Measurements from ENCODE around the gene SPATA6.

SPATA6 gene

DNA sequence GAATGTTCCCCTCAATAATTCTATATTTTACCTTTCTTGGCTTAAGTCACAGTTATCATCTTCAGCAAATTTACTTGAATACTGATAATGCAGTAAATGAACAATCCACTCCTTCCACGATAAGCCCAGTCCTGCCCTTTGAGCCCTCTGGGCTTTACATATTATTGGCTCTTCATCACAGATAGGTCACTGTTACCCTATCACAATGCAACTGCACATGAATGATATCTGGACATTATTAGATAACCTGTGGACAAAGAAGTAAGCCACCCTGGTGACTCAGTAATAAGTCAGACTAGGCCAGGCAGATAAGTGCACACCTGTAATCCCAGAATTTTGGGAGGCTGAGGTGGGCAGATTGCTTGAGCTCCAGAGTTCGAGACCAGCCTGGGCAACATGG is 69.4 kb downstream of the SPATA6 start:
- no peaks in the 10 kb centered on the region for H3K36me3 ChIP-seq (ENCODE audit: control insufficient read depth, insufficient read depth, low read length)

DNA sequence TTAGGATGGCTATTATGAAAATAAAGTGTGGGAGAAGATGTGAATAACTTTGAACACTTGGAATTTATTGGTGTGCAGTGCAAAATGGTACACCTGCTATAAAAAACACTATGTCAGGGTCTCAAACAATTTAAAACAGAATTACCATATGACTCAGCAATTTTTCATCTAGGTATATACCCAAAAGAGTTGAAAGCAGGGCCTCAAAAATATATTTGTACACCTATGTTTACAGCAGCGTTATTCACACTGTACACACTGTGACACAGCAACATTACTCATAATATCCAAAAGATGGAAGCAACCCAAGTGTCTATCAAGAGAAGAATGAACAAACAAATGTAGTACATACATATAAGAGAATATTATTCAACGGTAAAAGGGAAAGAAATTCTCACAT is 75.8 kb downstream of the SPATA6 start:
- no peak overlapping the region for H3K9ac ChIP-seq (ENCODE audit: low read length)
- H3K4me3 ChIP-seq (ENCODE audit: low read length), result no peak overlapping the region
- H3K9me3 ChIP-seq (ENCODE audit: control insufficient read depth, low read length), result no peaks in the 10 kb centered on the region
- no peaks in the 10 kb centered on the region for H3K27me3 ChIP-seq (ENCODE audit: control insufficient read depth, insufficient read depth, low read length)
- H3K4me1 ChIP-seq (ENCODE audit: control insufficient read depth, insufficient read depth, low read length), result no peaks in the 10 kb centered on the region
- no peaks in the 10 kb centered on the region for H3K36me3 ChIP-seq (ENCODE audit: control insufficient read depth, insufficient read depth, low read length)

More for the DNA sequence above, 69.4 kb downstream of the SPATA6 start:
- H3K9ac ChIP-seq (ENCODE audit: low read length), result no peak overlapping the region
- no peaks in the 10 kb centered on the region for H3K27me3 ChIP-seq (ENCODE audit: control insufficient read depth, insufficient read depth, low read length)
- no peak overlapping the region for H3K4me3 ChIP-seq (ENCODE audit: low read length)
- H3K9me3 ChIP-seq (ENCODE audit: control insufficient read depth, low read length), result no peaks in the 10 kb centered on the region
- peaks cover 13% of the 10 kb centered on the region for H3K4me1 ChIP-seq (ENCODE audit: control insufficient read depth, insufficient read depth, low read length)

DNA sequence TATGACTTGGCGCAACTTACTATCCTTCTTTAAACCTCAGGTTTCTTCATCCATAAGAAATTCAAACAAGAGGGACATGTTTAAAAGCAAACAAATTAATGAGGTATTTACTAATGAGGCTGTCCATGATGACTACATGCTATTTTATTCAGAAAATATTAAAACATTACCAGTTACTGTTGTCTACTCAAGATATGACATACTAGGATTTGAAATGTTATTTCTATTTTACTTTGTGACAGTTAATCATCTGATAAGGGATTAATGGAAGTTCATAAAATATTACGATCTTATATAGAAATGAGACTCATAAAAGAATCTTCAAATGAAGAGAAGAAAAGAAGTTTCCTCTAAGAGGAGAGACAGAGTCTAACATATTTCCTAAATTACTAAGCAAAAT is 80.1 kb downstream of the SPATA6 start:
- Histone ChIP-seq H3K9ac (ENCODE audit: low read length) (no peak overlapping the region), H3K27me3 (ENCODE audit: control insufficient read depth, insufficient read depth, low read length) (no peaks in the 10 kb centered on the region), H3K4me1 (ENCODE audit: control insufficient read depth, insufficient read depth, low read length) (no peaks in the 10 kb centered on the region), H3K9me3 (ENCODE audit: control insufficient read depth, low read length) (no peaks in the 10 kb centered on the region), H3K4me3 (ENCODE audit: low read length) (no peak overlapping the region), H3K36me3 (ENCODE audit: control insufficient read depth, insufficient read depth, low read length) (no peaks in the 10 kb centered on the region)

DNA sequence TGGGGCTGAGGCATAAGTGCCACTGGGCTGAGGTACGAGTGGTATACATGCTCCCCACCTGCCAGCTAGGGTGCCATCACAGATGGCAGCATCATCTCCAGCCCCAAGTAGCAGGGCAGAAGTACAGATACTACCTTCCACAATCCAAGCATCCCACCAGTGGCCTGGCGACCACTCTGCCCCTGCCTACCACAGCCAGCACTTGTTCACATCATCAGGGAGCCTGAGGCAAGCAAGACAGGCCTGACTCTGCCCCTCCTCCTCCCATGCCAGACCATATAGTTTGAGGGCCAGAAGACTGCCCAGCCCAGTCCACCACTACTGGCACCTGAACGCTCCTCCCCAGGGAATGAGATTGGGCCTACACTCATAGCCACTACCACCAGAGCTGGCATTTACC is 84.6 kb downstream of the SPATA6 start:
- no peak overlapping the region for H3K9ac ChIP-seq (ENCODE audit: low read length)
- H3K4me3 ChIP-seq (ENCODE audit: low read length), result no peak overlapping the region
- no peaks in the 10 kb centered on the region for H3K27me3 ChIP-seq (ENCODE audit: control insufficient read depth, insufficient read depth, low read length)
- no peaks in the 10 kb centered on the region for H3K4me1 ChIP-seq (ENCODE audit: control insufficient read depth, insufficient read depth, low read length)
- no peaks in the 10 kb centered on the region for H3K9me3 ChIP-seq (ENCODE audit: control insufficient read depth, low read length)
- no peaks in the 10 kb centered on the region for H3K36me3 ChIP-seq (ENCODE audit: control insufficient read depth, insufficient read depth, low read length)

DNA sequence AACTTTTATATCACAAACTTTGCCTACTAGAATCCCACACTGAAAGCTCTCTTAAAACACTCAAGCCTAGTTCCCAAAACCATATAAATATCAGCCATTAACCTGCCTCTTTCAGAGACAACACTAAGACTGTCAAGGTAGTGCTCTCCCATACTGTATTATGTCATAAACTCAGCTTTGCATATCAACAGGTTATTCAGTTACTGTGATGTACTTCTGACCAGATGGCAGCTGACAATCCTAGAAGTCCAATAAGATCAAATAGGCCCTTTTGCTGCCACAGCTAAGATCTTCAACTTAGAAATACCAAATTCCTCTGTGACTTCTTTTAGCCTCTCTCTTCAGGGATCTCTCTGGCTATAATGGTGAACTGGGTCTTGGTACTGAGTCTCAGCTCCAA is 97.2 kb downstream of the SPATA6 start:
- Histone ChIP-seq H3K27me3 (ENCODE audit: control insufficient read depth, insufficient read depth, low read length) (no peaks in the 10 kb centered on the region), H3K36me3 (ENCODE audit: control insufficient read depth, insufficient read depth, low read length) (peaks cover 5% of the 10 kb centered on the region), H3K4me1 (ENCODE audit: control insufficient read depth, insufficient read depth, low read length) (no peaks in the 10 kb centered on the region), H3K9me3 (ENCODE audit: control insufficient read depth, low read length) (no peaks in the 10 kb centered on the region), H3K4me3 (ENCODE audit: low read length) (no peak overlapping the region), H3K9ac (ENCODE audit: low read length) (no peak overlapping the region)

DNA sequence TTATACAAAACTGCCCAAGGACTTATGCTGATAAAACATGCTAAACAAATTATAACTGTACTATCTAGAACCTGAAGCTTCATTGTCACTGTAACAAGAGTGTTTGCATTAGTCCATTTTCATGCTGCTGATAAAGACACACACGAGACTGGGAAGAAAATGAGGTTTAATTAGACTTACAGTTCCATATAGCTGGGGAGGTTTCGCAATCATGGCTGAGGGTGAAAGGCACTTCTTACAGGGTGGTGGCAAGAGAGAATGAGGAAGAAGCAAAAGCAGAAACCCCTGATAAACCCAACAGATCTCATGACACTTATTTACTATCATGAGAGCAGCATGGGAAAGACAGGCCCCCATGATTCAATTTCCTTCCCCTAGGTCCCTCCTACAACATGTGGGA is 100.4 kb downstream of the SPATA6 start:
- Histone ChIP-seq H3K36me3 (ENCODE audit: control insufficient read depth, insufficient read depth, low read length) (no peaks in the 10 kb centered on the region), H3K9me3 (ENCODE audit: control insufficient read depth, low read length) (no peaks in the 10 kb centered on the region), H3K4me3 (ENCODE audit: low read length) (no peak overlapping the region), H3K27me3 (ENCODE audit: control insufficient read depth, insufficient read depth, low read length) (no peaks in the 10 kb centered on the region), H3K9ac (ENCODE audit: low read length) (no peak overlapping the region), H3K4me1 (ENCODE audit: control insufficient read depth, insufficient read depth, low read length) (no peaks in the 10 kb centered on the region)

DNA sequence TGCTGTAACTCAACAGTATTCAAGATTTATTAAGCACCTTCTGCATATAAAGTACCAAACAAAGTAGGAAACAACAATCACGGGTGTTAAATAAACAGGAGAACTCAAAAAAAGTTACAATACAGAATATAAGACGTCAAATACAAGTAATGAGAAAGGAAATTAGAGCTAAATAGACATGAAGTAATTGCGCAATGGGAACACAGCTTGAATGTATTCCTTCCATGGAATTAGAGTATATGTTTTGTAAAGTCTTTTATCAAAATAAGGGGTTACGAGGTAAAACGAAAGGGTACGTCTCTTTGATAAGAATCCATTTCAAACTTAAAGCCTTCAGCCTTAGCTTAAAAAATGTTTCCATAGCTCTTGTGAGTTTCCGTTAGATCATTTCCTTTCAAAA is 109.1 kb downstream of the SPATA6 start:
- H3K27me3 ChIP-seq (ENCODE audit: control insufficient read depth, insufficient read depth, low read length), result no peaks in the 10 kb centered on the region
- no peaks in the 10 kb centered on the region for H3K9me3 ChIP-seq (ENCODE audit: control insufficient read depth, low read length)
- H3K9ac ChIP-seq (ENCODE audit: low read length), result no peak overlapping the region

DNA sequence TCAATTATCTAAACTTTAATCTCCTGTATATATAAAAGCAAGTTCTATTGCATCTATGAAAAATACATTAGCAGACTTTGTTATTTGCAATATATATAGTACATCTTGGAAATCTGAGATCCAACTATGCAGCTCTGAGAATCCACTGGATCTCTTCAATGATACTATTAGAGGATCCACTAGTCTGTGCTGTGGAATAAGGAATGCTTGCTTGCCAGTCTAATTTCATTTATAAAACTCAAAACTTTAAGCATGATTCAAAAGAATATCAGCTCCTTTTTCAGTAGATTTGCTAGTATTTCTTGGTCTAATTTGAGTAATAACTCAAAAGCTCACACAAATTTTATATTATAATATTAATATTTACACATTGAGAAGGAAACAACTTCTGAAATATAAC is 115.1 kb downstream of the SPATA6 start:
- H3K9ac ChIP-seq (ENCODE audit: low read length), result no peak overlapping the region
- no peaks in the 10 kb centered on the region for H3K27me3 ChIP-seq (ENCODE audit: control insufficient read depth, insufficient read depth, low read length)
- H3K4me1 ChIP-seq (ENCODE audit: control insufficient read depth, insufficient read depth, low read length), result no peaks in the 10 kb centered on the region
- no peaks in the 10 kb centered on the region for H3K36me3 ChIP-seq (ENCODE audit: control insufficient read depth, insufficient read depth, low read length)
- H3K9me3 ChIP-seq (ENCODE audit: control insufficient read depth, low read length), result no peaks in the 10 kb centered on the region
- H3K4me3 ChIP-seq (ENCODE audit: low read length), result no peak overlapping the region

More for the DNA sequence above, 109.1 kb downstream of the SPATA6 start:
- H3K36me3 ChIP-seq (ENCODE audit: control insufficient read depth, insufficient read depth, low read length), result no peaks in the 10 kb centered on the region
- no peak overlapping the region for H3K4me3 ChIP-seq (ENCODE audit: low read length)
- no peaks in the 10 kb centered on the region for H3K4me1 ChIP-seq (ENCODE audit: control insufficient read depth, insufficient read depth, low read length)

DNA sequence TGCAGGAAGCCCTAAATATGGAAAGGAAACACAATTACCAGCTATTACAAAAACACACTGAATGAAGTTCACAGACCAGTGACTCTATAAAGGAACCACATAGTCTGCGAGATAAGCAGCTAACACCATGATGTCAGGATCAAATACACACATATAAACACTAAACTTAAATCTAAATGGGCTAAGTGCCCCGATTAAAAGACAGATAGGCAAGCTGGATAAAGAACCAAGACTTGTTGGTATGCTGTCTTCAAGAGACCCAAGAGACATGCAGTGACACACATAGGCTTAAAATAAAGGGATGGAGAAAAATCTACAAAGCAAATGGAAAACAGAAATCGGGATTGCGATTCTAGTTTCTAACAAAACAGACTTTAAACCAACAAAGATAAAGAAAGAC is 127.6 kb downstream of the SPATA6 start:
- Histone ChIP-seq H3K27me3 (ENCODE audit: control insufficient read depth, insufficient read depth, low read length) (no peaks in the 10 kb centered on the region), H3K4me1 (ENCODE audit: control insufficient read depth, insufficient read depth, low read length) (no peaks in the 10 kb centered on the region), H3K9me3 (ENCODE audit: control insufficient read depth, low read length) (no peaks in the 10 kb centered on the region), H3K4me3 (ENCODE audit: low read length) (no peak overlapping the region), H3K9ac (ENCODE audit: low read length) (no peak overlapping the region), H3K36me3 (ENCODE audit: control insufficient read depth, insufficient read depth, low read length) (no peaks in the 10 kb centered on the region)

DNA sequence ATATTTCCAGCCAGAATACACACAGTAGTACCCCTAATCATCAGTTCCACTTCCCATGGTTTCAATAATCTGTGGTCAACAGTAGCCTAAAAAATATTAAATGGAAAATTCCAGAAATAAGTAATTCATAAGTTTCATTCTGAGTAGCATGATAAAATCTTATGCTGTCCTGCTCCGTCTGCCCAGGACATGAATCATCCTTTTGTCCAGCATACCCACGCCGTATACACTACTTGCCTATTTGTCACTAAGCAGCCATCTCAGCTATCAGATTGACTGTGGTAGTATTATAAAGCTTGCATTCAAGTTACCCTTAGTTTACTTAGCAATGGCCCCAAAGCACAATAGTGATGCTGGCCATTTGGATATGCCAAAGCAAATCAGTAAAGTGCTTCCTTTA is 130.8 kb downstream of the SPATA6 start:
- Histone ChIP-seq H3K4me3 (ENCODE audit: low read length) (no peak overlapping the region), H3K27me3 (ENCODE audit: control insufficient read depth, insufficient read depth, low read length) (no peaks in the 10 kb centered on the region), H3K9ac (ENCODE audit: low read length) (no peak overlapping the region), H3K4me1 (ENCODE audit: control insufficient read depth, insufficient read depth, low read length) (no peaks in the 10 kb centered on the region), H3K36me3 (ENCODE audit: control insufficient read depth, insufficient read depth, low read length) (no peaks in the 10 kb centered on the region), H3K9me3 (ENCODE audit: control insufficient read depth, low read length) (no peaks in the 10 kb centered on the region)

DNA sequence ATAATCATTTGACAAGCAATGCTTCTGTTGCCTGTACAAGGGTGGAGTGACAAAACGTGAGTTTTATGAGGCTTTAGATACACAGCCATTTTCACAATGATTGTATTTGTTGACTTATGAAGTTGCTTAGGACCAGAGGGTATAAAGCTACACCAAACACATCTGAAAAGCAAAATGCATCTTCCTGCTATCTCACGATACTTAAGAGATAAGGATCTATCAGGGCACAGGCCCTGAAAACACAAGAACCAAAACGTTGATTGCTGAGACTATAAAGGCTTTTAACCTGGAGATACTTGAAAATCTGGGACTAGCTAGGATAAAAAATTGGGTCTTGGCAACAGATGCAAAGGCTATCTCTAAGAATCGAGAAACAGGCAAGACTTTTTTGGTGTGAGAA is 133.7 kb downstream of the SPATA6 start:
- H3K36me3 ChIP-seq (ENCODE audit: control insufficient read depth, insufficient read depth, low read length), result no peaks in the 10 kb centered on the region
- H3K4me1 ChIP-seq (ENCODE audit: control insufficient read depth, insufficient read depth, low read length), result no peaks in the 10 kb centered on the region
- H3K9me3 ChIP-seq (ENCODE audit: control insufficient read depth, low read length), result no peaks in the 10 kb centered on the region
- H3K9ac ChIP-seq (ENCODE audit: low read length), result no peak overlapping the region
- no peaks in the 10 kb centered on the region for H3K27me3 ChIP-seq (ENCODE audit: control insufficient read depth, insufficient read depth, low read length)
- no peak overlapping the region for H3K4me3 ChIP-seq (ENCODE audit: low read length)

DNA sequence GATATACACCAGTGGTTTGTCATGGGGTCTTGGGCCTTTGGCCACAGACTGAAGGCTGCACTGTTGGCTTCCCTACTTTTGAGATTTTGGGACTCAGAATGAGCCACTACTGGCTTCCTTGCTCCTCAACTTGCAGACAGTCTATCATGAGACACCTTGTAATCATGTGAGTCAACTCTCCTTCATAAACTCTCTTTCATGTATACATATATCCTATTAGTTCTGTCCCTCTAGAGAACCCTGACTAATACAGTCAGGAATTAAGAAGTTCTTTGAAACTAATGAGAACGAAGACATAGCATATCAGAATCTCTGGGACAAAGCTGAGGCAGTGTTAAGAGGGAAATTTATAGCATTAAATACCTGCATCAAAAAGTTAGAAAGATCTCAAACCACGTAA is 138.7 kb downstream of the SPATA6 start:
- no peaks in the 10 kb centered on the region for H3K27me3 ChIP-seq (ENCODE audit: control insufficient read depth, insufficient read depth, low read length)
- H3K4me3 ChIP-seq (ENCODE audit: low read length), result no peak overlapping the region
- H3K4me1 ChIP-seq (ENCODE audit: control insufficient read depth, insufficient read depth, low read length), result no peaks in the 10 kb centered on the region
- H3K9me3 ChIP-seq (ENCODE audit: control insufficient read depth, low read length), result no peaks in the 10 kb centered on the region
- H3K9ac ChIP-seq (ENCODE audit: low read length), result no peak overlapping the region
- no peaks in the 10 kb centered on the region for H3K36me3 ChIP-seq (ENCODE audit: control insufficient read depth, insufficient read depth, low read length)

DNA sequence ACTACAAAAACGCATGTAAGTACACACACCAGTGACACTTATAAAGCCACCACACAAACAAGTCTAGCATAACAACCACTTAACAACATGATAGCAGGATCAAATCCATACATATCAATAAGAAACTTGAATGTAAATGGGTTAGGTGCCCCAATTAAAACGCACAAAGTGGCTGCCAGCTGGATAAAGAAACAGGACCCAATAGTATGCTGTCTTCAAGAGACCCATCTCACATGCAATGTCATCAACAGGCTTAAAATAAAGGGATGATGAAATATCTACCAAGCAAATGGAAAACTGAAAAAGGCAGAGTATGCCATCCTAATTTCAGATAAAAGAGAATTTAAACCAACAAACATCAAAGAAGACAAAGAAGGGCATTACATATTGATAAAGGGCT is 139.9 kb downstream of the SPATA6 start:
- H3K36me3 ChIP-seq (ENCODE audit: control insufficient read depth, insufficient read depth, low read length), result no peaks in the 10 kb centered on the region
- no peak overlapping the region for H3K4me3 ChIP-seq (ENCODE audit: low read length)
- no peaks in the 10 kb centered on the region for H3K9me3 ChIP-seq (ENCODE audit: control insufficient read depth, low read length)
- no peaks in the 10 kb centered on the region for H3K27me3 ChIP-seq (ENCODE audit: control insufficient read depth, insufficient read depth, low read length)
- no peaks in the 10 kb centered on the region for H3K4me1 ChIP-seq (ENCODE audit: control insufficient read depth, insufficient read depth, low read length)
- no peak overlapping the region for H3K9ac ChIP-seq (ENCODE audit: low read length)

All from mucosa of stomach (tissue), 1 donor.